Measurements from ENCODE around the gene LRP4.
"Not testable (repeated sequence)": the region's sequence is repeated elsewhere in the genome, so short reads cannot be mapped to it uniquely, and the experiment has no call there.

LRP4 gene

GRCh38 chr11:46942172-46942571, 23.8 kb upstream of the LRP4 start:
- DNase-seq = no peak
- TF ChIP-seq CTCF (IDR thresholded peaks at IDR 0.05; ENCODE audit: low read length) (no peak), EZH2phosphoT487 (IDR thresholded peaks at IDR 0.05; ENCODE audit: low read length) (no peak), EZH2 (optimal IDR thresholded peaks at IDR 0.05; ENCODE audit: low read depth, low read length) (no peak)
- no peaks in the 10 kb centered on the region for H4K20me1 ChIP-seq (ENCODE audit: insufficient read depth, low read length)
- H3K9ac ChIP-seq (ENCODE audit: low read length) = no peak overlapping the region
- H3K9me3 ChIP-seq (replicated peaks; ENCODE audit: insufficient read depth, low read length) = no peaks in the 10 kb centered on the region
- H3K4me2 ChIP-seq (ENCODE audit: low read depth, low read length) = no peak overlapping the region
- H3K9me2 ChIP-seq (replicated peaks; ENCODE audit: insufficient read depth, low read length) = no peaks in the 10 kb centered on the region
- no peak overlapping the region for H2AFZ ChIP-seq (ENCODE audit: low read length)
- H3K36me3 ChIP-seq (replicated peaks; ENCODE audit: insufficient read depth, low read length) = no peaks in the 10 kb centered on the region
- no peaks in the 10 kb centered on the region for H3K27me3 ChIP-seq (replicated peaks; ENCODE audit: insufficient read depth, low read length)
- 0 out of 2 replicates have a peak, but pooled peaks cover 2% of the 10 kb centered on the region for H3K4me1 ChIP-seq (ENCODE audit: low read length)
- H3F3A ChIP-seq (ENCODE audit: insufficient read depth, low read length) = no peaks in the 10 kb centered on the region
- H3K27ac ChIP-seq (ENCODE audit: low read length) = no peak overlapping the region
- peaks cover 3% of the 10 kb centered on the region; the same call in 1 of the 2 replicates for H3K79me2 ChIP-seq (ENCODE audit: low read length)
- H3K4me3 ChIP-seq (ENCODE audit: low read length) = no peak overlapping the region

GRCh38 chr11:46936138-46937110, 18.1 kb upstream of the LRP4 start, which contains the start of gene CSTPP1:
Gene CSTPP1 (plus strand): TSS chr11:46936761. CDS start chr11:46936806, 45 bp downstream.
- DNase-seq = peak; percentile 91
- H3K9me3 ChIP-seq (replicated peaks; ENCODE audit: insufficient read depth, low read length) = no peaks in the 10 kb centered on the region
- H3F3A ChIP-seq (ENCODE audit: insufficient read depth, low read length) = no peaks in the 10 kb centered on the region
- peak within 1 kb of the TSS; percentile 40; the same call in 1 of the 2 replicates for H3K9ac ChIP-seq (ENCODE audit: low read length)
- H3K4me2 ChIP-seq (ENCODE audit: low read depth, low read length) = peak within 1 kb of the TSS; percentile 96
- no peak within 1 kb of the TSS for H3K27ac ChIP-seq (ENCODE audit: low read length)
- H2AFZ ChIP-seq (ENCODE audit: low read length) = peak within 1 kb of the TSS; percentile 99
- H3K4me1 ChIP-seq (ENCODE audit: low read length) = 0 out of 2 replicates have a peak, but pooled peaks cover 8% of the 10 kb centered on the region
- no peaks in the 10 kb centered on the region for H3K36me3 ChIP-seq (replicated peaks; ENCODE audit: insufficient read depth, low read length)
- no peaks in the 10 kb centered on the region for H3K27me3 ChIP-seq (replicated peaks; ENCODE audit: insufficient read depth, low read length)
- no peaks in the 10 kb centered on the region for H4K20me1 ChIP-seq (ENCODE audit: insufficient read depth, low read length)
- TF ChIP-seq EZH2 (optimal IDR thresholded peaks at IDR 0.05; ENCODE audit: low read depth, low read length) (no peak), CTCF (IDR thresholded peaks at IDR 0.05; ENCODE audit: low read length) (no peak), EZH2phosphoT487 (IDR thresholded peaks at IDR 0.05; ENCODE audit: low read length) (no peak)
- peak within 1 kb of the TSS; percentile 78 for H3K4me3 ChIP-seq (ENCODE audit: low read length)
- no peaks in the 10 kb centered on the region for H3K9me2 ChIP-seq (replicated peaks; ENCODE audit: insufficient read depth, low read length)
- peaks cover 6% of the 10 kb centered on the region; the same call in 1 of the 2 replicates for H3K79me2 ChIP-seq (ENCODE audit: low read length)

GRCh38 chr11:46930089-46930488, 11.7 kb upstream of the LRP4 start:
- no peaks in the 10 kb centered on the region for H3F3A ChIP-seq (ENCODE audit: insufficient read depth, low read length)
- H2AFZ ChIP-seq (ENCODE audit: low read length) = no peak overlapping the region
- no peak overlapping the region for H3K4me3 ChIP-seq (ENCODE audit: low read length)
- no peaks in the 10 kb centered on the region for H4K20me1 ChIP-seq (ENCODE audit: insufficient read depth, low read length)
- no peak for TF ChIP-seq CTCF (IDR thresholded peaks at IDR 0.05; ENCODE audit: low read length)
- TF ChIP-seq EZH2 (optimal IDR thresholded peaks at IDR 0.05; ENCODE audit: low read depth, low read length) = no peak
- H3K9me3 ChIP-seq (replicated peaks; ENCODE audit: insufficient read depth, low read length) = no peaks in the 10 kb centered on the region
- H3K27ac ChIP-seq (ENCODE audit: low read length) = no peak overlapping the region
- H3K4me1 ChIP-seq (ENCODE audit: low read length) = no peaks in the 10 kb centered on the region
- H3K36me3 ChIP-seq (replicated peaks; ENCODE audit: insufficient read depth, low read length) = no peaks in the 10 kb centered on the region
- no peak overlapping the region for H3K4me2 ChIP-seq (ENCODE audit: low read depth, low read length)
- H3K9me2 ChIP-seq (replicated peaks; ENCODE audit: insufficient read depth, low read length) = no peaks in the 10 kb centered on the region
- H3K79me2 ChIP-seq (ENCODE audit: low read length) = no peaks in the 10 kb centered on the region
- DNase-seq = no peak
- H3K27me3 ChIP-seq (replicated peaks; ENCODE audit: insufficient read depth, low read length) = no peaks in the 10 kb centered on the region
- H3K9ac ChIP-seq (ENCODE audit: low read length) = no peak overlapping the region

- not testable (repeated sequence) for H4K20me1 ChIP-seq (ENCODE audit: insufficient read depth, low read length); H3K4me1 ChIP-seq (ENCODE audit: low read length); H3K27me3 ChIP-seq (replicated peaks; ENCODE audit: insufficient read depth, low read length); H3K4me3 ChIP-seq (ENCODE audit: low read length); H3K9me3 ChIP-seq (replicated peaks; ENCODE audit: insufficient read depth, low read length); H3K79me2 ChIP-seq (ENCODE audit: low read length); H3F3A ChIP-seq (ENCODE audit: insufficient read depth, low read length); H3K36me3 ChIP-seq (replicated peaks; ENCODE audit: insufficient read depth, low read length); H2AFZ ChIP-seq (ENCODE audit: low read length); H3K27ac ChIP-seq (ENCODE audit: low read length); H3K9ac ChIP-seq (ENCODE audit: low read length); DNase-seq; H3K4me2 ChIP-seq (ENCODE audit: low read depth, low read length); H3K9me2 ChIP-seq (replicated peaks; ENCODE audit: insufficient read depth, low read length)
These were observed 10.4 kb upstream of the LRP4 start for GRCh38 chr11:46928701-46929100.

- not testable (repeated sequence) for H4K20me1 ChIP-seq (ENCODE audit: insufficient read depth, low read length); H3K9me3 ChIP-seq (replicated peaks; ENCODE audit: insufficient read depth, low read length); DNase-seq; H2AFZ ChIP-seq (ENCODE audit: low read length); H3K27me3 ChIP-seq (replicated peaks; ENCODE audit: insufficient read depth, low read length); H3K4me3 ChIP-seq (ENCODE audit: low read length); H3K9me2 ChIP-seq (replicated peaks; ENCODE audit: insufficient read depth, low read length); H3K9ac ChIP-seq (ENCODE audit: low read length); H3K27ac ChIP-seq (ENCODE audit: low read length); H3K79me2 ChIP-seq (ENCODE audit: low read length); H3K4me1 ChIP-seq (ENCODE audit: low read length); H3F3A ChIP-seq (ENCODE audit: insufficient read depth, low read length); H3K36me3 ChIP-seq (replicated peaks; ENCODE audit: insufficient read depth, low read length); H3K4me2 ChIP-seq (ENCODE audit: low read depth, low read length)
These were observed 9.6 kb upstream of the LRP4 start for GRCh38 chr11:46927928-46928327.
